Effector memory CD4-positive, alpha-beta T cell (primary cell): Measurements from ENCODE around the gene APCDD1L.
"Not testable (repeated sequence)": the region's sequence is repeated elsewhere in the genome, so short reads cannot be mapped to it uniquely, and the experiment has no call there.

Source experiments
- DNase-seq, 3 donors: peaks; one replicate each; pipeline ENCODE4 v3.0.0-alpha.2; 2020
- H3K27ac ChIP-seq: 2 replicates; pipeline ENCODE4 v1.7.0; 2013; ENCODE audit warnings: mild to moderate bottlenecking, low read length, moderate library complexity; ENCODE audit not compliant: insufficient read depth, poor library complexity, severe bottlenecking
- H3K27me3 ChIP-seq: replicated peaks from 2 replicates; pipeline ENCODE4 v1.7.0; 2013; ENCODE audit warnings: mild to moderate bottlenecking, low read length; ENCODE audit not compliant: insufficient read depth, control insufficient read depth, poor library complexity, severe bottlenecking
- H3K36me3 ChIP-seq: 2 replicates; pipeline ENCODE4 v1.7.0; 2013; ENCODE audit warnings: mild to moderate bottlenecking, low read length, moderate library complexity; ENCODE audit not compliant: control insufficient read depth, insufficient read depth
- H3K4me1 ChIP-seq: 2 replicates; pipeline ENCODE4 v1.7.0; 2013; ENCODE audit warnings: low read length, mild to moderate bottlenecking; ENCODE audit not compliant: control insufficient read depth, insufficient read depth, poor library complexity, severe bottlenecking
- H3K4me3 ChIP-seq: 2 replicates; pipeline ENCODE4 v1.7.0; 2013; ENCODE audit warnings: low read length, low read depth, mild to moderate bottlenecking; ENCODE audit not compliant: insufficient read depth, poor library complexity, severe bottlenecking
- H3K9me3 ChIP-seq: 2 replicates; pipeline ENCODE4 v1.7.0; 2013; ENCODE audit warnings: mild to moderate bottlenecking, low read length, moderate library complexity; ENCODE audit not compliant: control insufficient read depth

APCDD1L gene

DNA sequence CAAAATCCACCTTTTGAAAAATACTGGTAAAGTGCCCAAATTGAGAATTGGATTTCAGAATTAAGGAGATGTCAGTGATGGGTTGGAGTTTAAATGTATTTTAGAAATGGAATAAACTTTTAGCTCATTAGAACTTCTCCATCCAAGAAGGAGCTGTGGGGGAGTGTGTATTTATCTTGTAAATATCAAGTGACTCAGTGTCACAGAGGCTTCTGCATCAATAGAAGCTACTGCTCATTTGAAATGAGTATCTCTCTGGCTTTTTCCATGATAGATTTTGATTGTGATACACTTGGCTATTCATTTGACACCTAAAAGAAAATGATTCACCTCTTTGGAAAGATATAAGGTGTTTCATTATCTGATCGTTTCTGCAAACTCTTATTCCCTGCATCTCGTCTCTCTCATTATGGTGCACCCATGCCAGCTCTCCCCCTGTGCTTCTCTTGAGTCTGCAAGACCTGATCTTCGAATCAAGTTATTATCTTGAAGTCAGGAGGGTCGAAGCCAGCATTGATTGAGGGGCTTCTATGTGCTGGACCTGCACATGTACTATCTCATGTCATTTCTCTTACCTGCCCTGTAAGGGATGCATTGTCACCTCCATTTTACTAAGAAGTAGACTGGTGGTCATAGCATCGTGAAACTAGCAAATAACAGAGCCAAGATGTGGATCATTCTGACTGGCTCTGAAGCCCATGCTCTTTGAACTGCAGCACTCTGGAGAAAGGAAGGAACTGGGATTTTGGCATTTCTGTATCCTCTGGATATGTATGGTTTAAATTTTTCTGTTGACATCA lies 96.0 kb downstream of the APCDD1L start:
- no peak overlapping the region for H3K4me3 ChIP-seq
- H3K36me3 ChIP-seq = peaks cover 17% of the 10 kb centered on the region
- no peak for DNase-seq
- peaks cover 9% of the 10 kb centered on the region for H3K4me1 ChIP-seq
- H3K27ac ChIP-seq = no peak overlapping the region
- no peaks in the 10 kb centered on the region for H3K27me3 ChIP-seq
- H3K9me3 ChIP-seq = no peaks in the 10 kb centered on the region

GRCh38 chr20:58417438-58417837 lies 97.8 kb downstream of the APCDD1L start:
- DNase-seq = no peak
- Histone ChIP-seq H3K27ac (no peak overlapping the region), H3K9me3 (no peaks in the 10 kb centered on the region), H3K36me3 (peaks cover 14% of the 10 kb centered on the region), H3K4me1 (peaks cover 11% of the 10 kb centered on the region), H3K27me3 (no peaks in the 10 kb centered on the region), H3K4me3 (no peak overlapping the region)

DNA sequence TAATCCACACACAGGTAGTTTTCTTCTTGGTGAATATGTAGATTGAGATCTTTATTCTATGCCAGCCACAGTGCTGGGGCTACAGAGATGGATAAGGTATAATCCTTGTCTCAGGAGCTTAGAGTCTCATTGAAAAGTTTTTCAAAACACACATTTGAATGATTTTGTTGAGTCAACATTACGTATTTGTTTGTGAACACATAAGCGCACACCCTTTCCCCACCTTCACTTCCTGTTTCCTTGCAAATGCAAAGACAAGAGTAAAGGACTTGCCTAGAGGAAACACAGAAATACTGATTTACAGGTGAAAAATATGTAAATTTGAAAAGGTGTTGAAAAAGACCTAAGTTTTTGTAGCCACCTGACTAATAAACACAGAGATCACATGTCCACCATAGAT lies 98.4 kb downstream of the APCDD1L start:
- Histone ChIP-seq H3K4me1 (peaks cover 11% of the 10 kb centered on the region), H3K27ac (no peak overlapping the region), H3K27me3 (no peaks in the 10 kb centered on the region), H3K4me3 (no peak overlapping the region), H3K9me3 (no peaks in the 10 kb centered on the region), H3K36me3 (peaks cover 10% of the 10 kb centered on the region)
- DNase-seq = no peak

DNA sequence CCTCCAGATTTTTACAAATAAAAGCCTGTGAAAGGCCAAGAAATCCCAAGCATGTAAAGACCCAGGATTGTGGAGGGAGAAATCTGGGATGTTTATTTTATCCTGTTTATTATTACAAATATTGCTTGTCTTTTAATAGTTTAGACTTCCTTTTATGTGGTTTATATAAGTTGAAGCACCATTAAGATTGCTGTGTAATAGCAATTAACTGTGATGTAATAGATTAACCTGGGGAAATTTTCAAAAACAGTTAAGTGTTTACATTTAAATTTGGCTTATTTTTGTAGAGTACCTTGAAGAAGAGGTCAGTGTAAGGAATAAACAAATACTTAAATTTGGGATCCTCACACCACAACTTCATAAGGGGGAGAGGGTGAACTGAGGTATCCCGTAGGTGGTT lies 99.1 kb downstream of the APCDD1L start:
- no peak overlapping the region for H3K4me3 ChIP-seq
- no peaks in the 10 kb centered on the region for H3K9me3 ChIP-seq
- peaks cover 6% of the 10 kb centered on the region for H3K36me3 ChIP-seq
- H3K27me3 ChIP-seq = no peaks in the 10 kb centered on the region
- peaks cover 11% of the 10 kb centered on the region for H3K4me1 ChIP-seq
- no peak overlapping the region for H3K27ac ChIP-seq
- no peak for DNase-seq

DNA sequence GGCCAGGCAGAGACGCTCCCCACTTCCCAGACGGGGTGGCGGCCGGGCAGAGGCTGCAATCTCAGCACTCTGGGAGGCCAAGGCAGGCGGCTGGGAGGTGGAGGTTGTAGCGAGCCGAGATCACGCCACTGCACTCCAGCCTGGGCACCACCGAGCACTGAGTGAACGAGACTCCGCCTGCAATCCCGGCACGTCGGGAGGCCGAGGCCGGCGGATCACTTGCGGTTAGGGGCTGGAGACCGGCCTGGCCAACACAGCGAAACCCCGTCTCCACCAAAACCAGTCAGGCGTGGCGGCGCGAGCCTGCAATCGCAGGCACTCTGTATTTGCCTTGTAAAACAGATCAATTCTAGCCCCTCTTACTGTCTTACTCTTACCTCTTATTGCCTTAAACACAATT lies 100.4 kb downstream of the APCDD1L start:
- H3K27me3 ChIP-seq, H3K36me3 ChIP-seq, H3K9me3 ChIP-seq, H3K4me3 ChIP-seq, DNase-seq, H3K27ac ChIP-seq: not testable (repeated sequence)
- peaks cover 11% of the 10 kb centered on the region for H3K4me1 ChIP-seq

GRCh38 chr20:58414216-58414615 lies 101.0 kb downstream of the APCDD1L start:
- not testable (repeated sequence) for H3K27me3 ChIP-seq, DNase-seq

More at GRCh38 chr20:58414216-58414615, 101.0 kb downstream of the APCDD1L start:
- not testable (repeated sequence) for H3K27ac ChIP-seq, H3K9me3 ChIP-seq, H3K4me3 ChIP-seq, H3K36me3 ChIP-seq
- peaks cover 11% of the 10 kb centered on the region for H3K4me1 ChIP-seq
